Measurements from ENCODE around the gene ADO.

Gene ADO

DNA sequence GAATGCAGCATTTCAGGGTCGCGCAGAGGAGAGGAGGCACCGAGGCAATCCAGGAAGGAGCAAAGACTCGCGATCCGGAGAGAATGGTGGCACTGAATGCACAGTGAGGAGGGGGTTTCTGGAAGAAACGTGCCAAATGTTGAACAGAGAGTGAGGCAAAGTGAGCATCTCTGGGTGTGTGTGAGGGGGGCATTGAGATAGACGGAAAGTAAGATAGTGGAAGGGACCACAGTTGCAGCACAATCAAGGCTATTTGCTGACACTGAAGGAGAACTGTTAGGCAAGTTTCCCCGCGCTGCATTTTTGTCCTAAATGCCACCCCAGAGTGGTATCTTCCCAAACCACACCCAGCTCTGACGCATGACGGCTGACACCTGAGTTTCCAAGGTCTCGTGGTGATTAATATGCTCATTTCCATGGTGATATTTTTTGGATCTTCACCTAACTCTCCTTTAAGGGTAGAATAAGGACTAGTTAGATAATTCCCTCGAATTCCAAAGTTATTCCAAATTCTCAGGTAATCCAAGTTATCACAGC, 14.4 kb upstream of the ADO start:
- H3K4me3 ChIP-seq (ENCODE audit: low read depth, low read length) = no peak overlapping the region
- no peak for DNase-seq
- TF ChIP-seq CTCF (IDR thresholded peaks at IDR 0.05; ENCODE audit: low read depth, low read length, missing control alignments) = no peak
- no peaks in the 10 kb centered on the region for H3K36me3 ChIP-seq (replicated peaks)
- H3K27me3 ChIP-seq (replicated peaks) = no peaks in the 10 kb centered on the region
- no peak overlapping the region for H3K27ac ChIP-seq
- in situ Hi-C loops (cut with HindIII; ENCODE audit: low pct_ligation_motif_present, low sequenced_read_pairs) = no loop called here

- in situ Hi-C loops (cut with HindIII; ENCODE audit: low pct_ligation_motif_present, low sequenced_read_pairs) = no loop called here
- H3K27me3 ChIP-seq (replicated peaks) = no peaks in the 10 kb centered on the region
- DNase-seq = no peak
- TF ChIP-seq CTCF (IDR thresholded peaks at IDR 0.05; ENCODE audit: low read depth, low read length, missing control alignments) = no peak
- no peaks in the 10 kb centered on the region for H3K36me3 ChIP-seq (replicated peaks)
- no peak overlapping the region for H3K4me3 ChIP-seq (ENCODE audit: low read depth, low read length)
- no peak overlapping the region for H3K27ac ChIP-seq
These were observed 13.9 kb upstream of the ADO start for GRCh38 chr10:62790571-62790970.

DNA sequence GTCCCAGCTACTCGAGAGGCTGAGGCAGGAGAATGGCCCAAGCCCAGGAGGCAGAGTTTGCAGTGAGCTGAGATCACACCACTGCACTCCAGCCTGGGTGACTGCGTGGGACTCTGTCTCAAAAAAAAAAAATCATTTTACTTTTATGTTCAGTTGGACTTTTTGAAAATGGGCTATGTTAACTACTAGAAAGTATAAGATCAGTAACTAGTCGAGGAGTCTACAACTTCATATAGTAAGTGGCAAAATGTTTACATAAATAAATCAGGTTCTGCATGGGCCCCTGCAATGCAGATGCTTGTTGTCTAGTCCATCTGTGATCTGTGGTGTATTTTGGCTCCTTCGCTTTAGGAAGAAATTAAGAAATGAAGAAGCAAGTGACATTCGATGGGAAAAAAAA, 12.3 kb upstream of the ADO start:
- H3K27ac ChIP-seq = no peak overlapping the region
- H3K36me3 ChIP-seq (replicated peaks) = no peaks in the 10 kb centered on the region
- H3K27me3 ChIP-seq (replicated peaks) = no peaks in the 10 kb centered on the region
- in situ Hi-C loops (cut with HindIII; ENCODE audit: low pct_ligation_motif_present, low sequenced_read_pairs) = no loop called here
- DNase-seq = no peak
- TF ChIP-seq CTCF (IDR thresholded peaks at IDR 0.05; ENCODE audit: low read depth, low read length, missing control alignments) = no peak
- H3K4me3 ChIP-seq (ENCODE audit: low read depth, low read length) = no peak overlapping the region

DNA sequence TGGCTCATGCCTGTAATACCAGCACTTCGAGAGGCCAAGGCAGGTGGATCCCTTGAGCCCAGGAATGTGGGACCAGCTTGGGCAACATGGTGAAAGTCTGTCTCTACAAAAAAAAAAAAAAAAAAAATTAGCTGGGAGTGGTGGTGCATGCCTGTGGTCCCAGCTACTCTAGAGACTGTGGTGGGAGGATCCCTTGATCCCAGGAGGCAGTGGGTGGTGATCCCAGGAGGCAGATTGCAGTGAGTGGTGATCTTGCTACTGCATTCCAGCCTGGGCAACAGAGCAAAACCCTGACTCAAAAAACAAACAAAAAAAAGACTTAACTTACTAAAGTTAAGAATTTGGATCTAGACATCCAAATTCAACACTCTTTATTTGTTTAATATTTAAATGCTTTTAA, 10.2 kb upstream of the ADO start:
- in situ Hi-C loops (cut with HindIII; ENCODE audit: low pct_ligation_motif_present, low sequenced_read_pairs) = no loop called here
- Histone ChIP-seq H3K36me3 (replicated peaks) (no peaks in the 10 kb centered on the region), H3K27ac (no peak overlapping the region), H3K4me3 (ENCODE audit: low read depth, low read length) (no peak overlapping the region), H3K27me3 (replicated peaks) (no peaks in the 10 kb centered on the region)
- TF ChIP-seq CTCF (IDR thresholded peaks at IDR 0.05; ENCODE audit: low read depth, low read length, missing control alignments) = no peak
- DNase-seq = no peak

DNA sequence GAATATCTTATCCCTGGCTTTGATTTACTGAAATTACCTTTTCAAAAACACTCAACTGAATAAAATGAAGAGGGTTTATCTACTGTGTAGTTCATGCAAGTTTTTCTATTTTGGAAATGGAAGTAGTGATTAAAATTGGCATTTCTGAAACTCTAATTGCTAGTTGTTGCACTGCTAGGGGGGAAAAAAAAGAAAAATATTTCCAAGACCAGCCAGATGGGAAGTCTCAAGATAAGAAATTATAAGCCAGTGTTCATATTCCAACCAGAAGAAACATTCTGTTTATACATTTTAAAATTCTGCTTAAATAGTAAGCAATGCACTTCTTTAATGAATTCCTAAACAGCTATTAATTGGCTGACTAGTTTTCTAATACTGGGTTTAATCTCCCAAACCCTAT, 9.4 kb upstream of the ADO start:
- in situ Hi-C loops (cut with HindIII; ENCODE audit: low pct_ligation_motif_present, low sequenced_read_pairs) = no loop called here
- no peak for TF ChIP-seq CTCF (IDR thresholded peaks at IDR 0.05; ENCODE audit: low read depth, low read length, missing control alignments)
- Histone ChIP-seq H3K27me3 (replicated peaks) (no peaks in the 10 kb centered on the region), H3K36me3 (replicated peaks) (no peaks in the 10 kb centered on the region), H3K4me3 (ENCODE audit: low read depth, low read length) (no peak overlapping the region), H3K27ac (no peak overlapping the region)
- no peak for DNase-seq

- Histone ChIP-seq H3K4me3 (ENCODE audit: low read depth, low read length) (no peak overlapping the region), H3K27me3 (replicated peaks) (no peaks in the 10 kb centered on the region), H3K36me3 (replicated peaks) (no peaks in the 10 kb centered on the region), H3K27ac (no peak overlapping the region)
- no peak for DNase-seq
- in situ Hi-C loops (cut with HindIII; ENCODE audit: low pct_ligation_motif_present, low sequenced_read_pairs) = no loop called here
- no peak for TF ChIP-seq CTCF (IDR thresholded peaks at IDR 0.05; ENCODE audit: low read depth, low read length, missing control alignments)
These were observed 8.8 kb upstream of the ADO start for GRCh38 chr10:62795762-62796161.
